Tibial nerve (tissue), 4 donors: ENCODE measurements around the gene BPIFB2.

ENCODE experiments used
- CTCF ChIP-seq, 5 experiments: fragments of 200-600 bp in 3 of 5; fragments of 450-650 bp in 2 of 5; sonication (generic) in 3 of 5; IDR thresholded peaks; one replicate each; pipeline ENCODE4 v1.5.1; 2016 to 2019; ENCODE audit warnings: antibody characterized with exemption in 5 of 5, mild to moderate bottlenecking in 3 of 5, moderate library complexity in 2 of 5
- EP300 ChIP-seq, 2 donors: sonication (generic); formaldehyde crosslinking; IDR thresholded peaks; one replicate each; pipeline ENCODE4 v1.6.1; 2017; ENCODE audit warnings: antibody characterized with exemption in 2 of 2, mild to moderate bottlenecking in 1 of 2
- POLR2A ChIP-seq, 2 donors: fragments of 450-650 bp; IDR thresholded peaks; one replicate each; pipeline ENCODE4 v1.6.1; 2017; ENCODE audit warnings: antibody characterized with exemption in 2 of 2, mild to moderate bottlenecking in 2 of 2, moderate library complexity in 2 of 2

GRCh38 chr20:33030076-33030475, 22.6 kb downstream of the BPIFB2 start:
- TF ChIP-seq CTCF (IDR thresholded peaks at IDR 0.05) (no peak), POLR2A (IDR thresholded peaks at IDR 0.05) (no peak), EP300 (IDR thresholded peaks at IDR 0.05) (no peak)
